ACC112 (cell line): ENCODE measurements around the gene FANCF.

Source experiments
- H2AFZ ChIP-seq: fragments of 200-600 bp; sonication (generic); one replicate; pipeline ENCODE4 v1.6.0; 2017; ENCODE audit warnings: antibody characterized with exemption, low read length; ENCODE audit not compliant: unreplicated experiment
- H3K27ac ChIP-seq: fragments of 200-600 bp; sonication (generic); 2 replicates; pipeline ENCODE4 v1.5.1; 2014; ENCODE audit warnings: low read depth, mild to moderate bottlenecking, antibody characterized with exemption, low read length, moderate library complexity
- H3K27me3 ChIP-seq: fragments of 200-600 bp; sonication (generic); 2 replicates; pipeline ENCODE4 v1.6.1; 2014; ENCODE audit warnings: mild to moderate bottlenecking, antibody characterized with exemption, low read length, moderate library complexity, mixed read lengths; ENCODE audit not compliant: insufficient read depth
- H3K36me3 ChIP-seq: fragments of 200-600 bp; sonication (generic); 2 replicates; pipeline ENCODE4 v1.6.1; 2016; ENCODE audit warnings: mild to moderate bottlenecking, antibody characterized with exemption, low read length, moderate library complexity, mixed read lengths; ENCODE audit not compliant: insufficient read depth
- H3K4me1 ChIP-seq: fragments of 200-600 bp; sonication (generic); one replicate; pipeline ENCODE4 v1.6.1; 2016; ENCODE audit warnings: low read length, mixed read lengths; ENCODE audit not compliant: insufficient read depth, unreplicated experiment, control insufficient read depth
- H3K4me3 ChIP-seq: fragments of 200-600 bp; sonication (generic); 2 replicates; pipeline ENCODE4 v1.5.1; 2014; ENCODE audit warnings: mild to moderate bottlenecking, low read depth, low read length
- H3K79me2 ChIP-seq: fragments of 200-600 bp; sonication (generic); one replicate; pipeline ENCODE4 v1.6.0; 2016; ENCODE audit warnings: low read length; ENCODE audit not compliant: control insufficient read depth, unreplicated experiment, insufficient read depth

Gene FANCF, protein sequence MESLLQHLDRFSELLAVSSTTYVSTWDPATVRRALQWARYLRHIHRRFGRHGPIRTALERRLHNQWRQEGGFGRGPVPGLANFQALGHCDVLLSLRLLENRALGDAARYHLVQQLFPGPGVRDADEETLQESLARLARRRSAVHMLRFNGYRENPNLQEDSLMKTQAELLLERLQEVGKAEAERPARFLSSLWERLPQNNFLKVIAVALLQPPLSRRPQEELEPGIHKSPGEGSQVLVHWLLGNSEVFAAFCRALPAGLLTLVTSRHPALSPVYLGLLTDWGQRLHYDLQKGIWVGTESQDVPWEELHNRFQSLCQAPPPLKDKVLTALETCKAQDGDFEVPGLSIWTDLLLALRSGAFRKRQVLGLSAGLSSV

DNA sequence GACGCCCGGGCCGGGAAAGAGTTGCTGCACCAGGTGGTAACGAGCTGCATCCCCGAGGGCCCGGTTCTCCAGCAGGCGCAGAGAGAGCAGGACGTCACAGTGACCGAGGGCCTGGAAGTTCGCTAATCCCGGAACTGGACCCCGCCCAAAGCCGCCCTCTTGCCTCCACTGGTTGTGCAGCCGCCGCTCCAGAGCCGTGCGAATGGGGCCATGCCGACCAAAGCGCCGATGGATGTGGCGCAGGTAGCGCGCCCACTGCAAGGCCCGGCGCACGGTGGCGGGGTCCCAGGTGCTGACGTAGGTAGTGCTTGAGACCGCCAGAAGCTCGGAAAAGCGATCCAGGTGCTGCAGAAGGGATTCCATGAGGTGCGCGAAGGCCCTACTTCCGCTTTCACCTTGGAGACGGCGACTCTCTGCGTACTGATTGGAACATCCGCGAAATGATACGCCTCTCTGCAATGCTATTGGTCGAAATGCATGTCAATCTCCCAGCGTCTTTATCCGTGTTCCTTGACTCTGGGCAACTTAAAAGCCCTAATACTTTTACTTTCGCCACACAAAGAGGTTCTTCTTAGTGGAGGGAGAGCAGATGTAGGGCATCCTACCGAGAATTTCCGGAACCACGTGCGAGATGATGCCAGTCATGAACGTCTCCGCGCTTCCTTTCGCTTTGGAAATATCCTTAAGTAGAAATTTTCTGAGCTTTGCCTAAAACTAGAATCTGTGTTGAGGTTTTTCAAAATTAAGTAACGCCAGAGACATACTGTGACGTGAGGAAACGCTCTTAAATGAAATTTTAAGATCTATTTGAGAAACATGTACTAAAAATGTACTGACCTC lies at the start of gene FANCF:
FANCF (minus strand) TSS at position 376 of the 840 bp plus-strand sequence; CDS start at position 363, 13 bp downstream.
- H3K36me3 ChIP-seq: no peaks in the 10 kb centered on the region
- H3K4me3 ChIP-seq: peak within 1 kb of the TSS; percentile 88
- H3K27ac ChIP-seq: peak within 1 kb of the TSS; percentile 77
- H3K27me3 ChIP-seq: no peaks in the 10 kb centered on the region
- H2AFZ ChIP-seq: peak within 1 kb of the TSS; percentile 76
- H3K79me2 ChIP-seq: peaks cover 7% of the 10 kb centered on the region
- no peaks in the 10 kb centered on the region for H3K4me1 ChIP-seq

DNA sequence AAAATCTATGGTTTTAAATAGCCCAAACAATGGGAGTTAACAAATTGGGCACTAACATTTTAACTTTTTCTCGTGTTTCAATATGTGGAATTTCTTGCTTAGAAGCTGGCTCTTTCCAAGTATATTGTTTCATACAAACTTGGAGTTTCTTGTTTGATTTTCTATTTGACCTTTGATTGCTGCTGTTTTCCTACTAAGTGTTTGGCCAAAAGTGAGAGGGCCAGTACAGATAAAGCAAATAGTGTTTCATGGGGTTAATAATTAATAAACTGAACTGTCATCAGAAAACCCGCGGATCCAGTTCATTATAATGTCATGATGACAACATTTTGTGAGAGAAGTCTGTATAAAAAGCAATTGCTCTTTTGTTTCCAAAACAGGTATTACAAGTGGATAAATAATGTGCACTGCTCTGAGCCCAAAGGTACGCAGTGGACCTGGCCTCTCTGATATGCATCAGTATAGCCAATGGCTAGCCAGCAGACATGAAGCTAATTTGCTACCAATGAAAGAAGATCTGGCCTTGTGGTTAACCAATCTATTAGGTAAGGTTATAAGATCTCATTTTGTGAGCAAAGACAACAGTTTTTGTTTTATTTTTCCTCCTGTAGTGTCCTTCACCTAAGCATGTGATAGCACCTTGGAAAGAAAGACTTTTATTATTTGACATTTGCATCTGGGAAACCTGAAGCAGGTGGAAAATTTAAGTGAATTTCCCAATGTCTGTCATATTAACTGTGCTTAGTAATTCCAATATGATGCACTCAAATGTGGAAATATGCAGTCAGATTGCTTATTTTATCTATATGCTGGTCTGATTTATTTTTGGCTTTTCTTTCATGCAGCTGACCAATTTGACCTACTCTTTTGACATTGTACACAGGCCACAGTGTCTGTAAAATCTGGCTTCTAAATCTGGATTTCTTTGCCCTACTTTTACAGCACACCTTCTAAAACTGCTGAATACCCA lies 49.1 kb upstream of the FANCF start:
- no peak overlapping the region for H3K27ac ChIP-seq

DNA sequence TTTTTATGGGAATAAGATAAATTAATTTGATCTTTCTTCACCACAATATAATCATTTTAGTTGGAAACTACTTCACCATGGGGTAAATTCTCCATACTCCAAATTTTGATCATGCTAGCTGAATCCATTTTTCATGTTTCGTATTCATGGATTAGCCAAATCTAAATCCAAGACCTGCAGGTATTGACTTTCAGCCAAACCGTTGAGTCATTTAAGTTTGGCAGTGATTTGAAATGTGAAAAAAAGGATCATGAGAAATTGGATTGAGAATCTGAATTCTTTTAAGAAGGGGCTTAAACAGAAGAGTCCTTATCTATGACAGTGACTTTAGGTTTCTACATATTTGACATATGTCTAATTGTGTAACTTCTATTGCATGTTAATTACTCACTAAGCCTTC lies 46.1 kb upstream of the FANCF start:
- no peaks in the 10 kb centered on the region for H3K4me1 ChIP-seq
- peaks cover 93% of the 10 kb centered on the region for H3K27me3 ChIP-seq
- no peak overlapping the region for H3K27ac ChIP-seq
- H3K79me2 ChIP-seq: no peaks in the 10 kb centered on the region
- H2AFZ ChIP-seq: no peak overlapping the region
- no peak overlapping the region for H3K4me3 ChIP-seq
- no peaks in the 10 kb centered on the region for H3K36me3 ChIP-seq

More for the DNA sequence above, 49.1 kb upstream of the FANCF start:
- Histone ChIP-seq H2AFZ (no peak overlapping the region), H3K4me1 (no peaks in the 10 kb centered on the region), H3K36me3 (no peaks in the 10 kb centered on the region), H3K79me2 (no peaks in the 10 kb centered on the region), H3K27me3 (peaks cover 79% of the 10 kb centered on the region), H3K4me3 (no peak overlapping the region)

DNA sequence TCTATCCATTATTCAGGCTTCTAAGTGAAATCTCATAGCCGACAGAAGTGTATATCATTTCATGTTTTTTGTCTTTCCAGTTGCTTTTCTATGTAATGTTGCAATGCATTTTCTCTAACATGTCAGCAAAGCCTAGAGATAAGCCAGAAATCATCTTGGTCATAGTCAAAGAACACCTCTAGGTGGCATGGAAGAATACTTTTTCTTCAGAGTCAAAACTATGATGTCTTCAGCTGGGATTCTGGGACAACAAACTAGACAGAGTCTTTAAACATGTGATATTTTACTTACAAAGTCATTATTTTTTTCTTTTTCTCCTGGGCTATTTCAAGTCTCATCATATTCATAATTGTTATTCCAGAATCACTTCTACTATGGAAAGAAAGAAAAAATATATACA lies 45.2 kb upstream of the FANCF start:
- Histone ChIP-seq H3K4me3 (no peak overlapping the region), H3K36me3 (no peaks in the 10 kb centered on the region), H3K27ac (no peak overlapping the region), H3K79me2 (no peaks in the 10 kb centered on the region), H3K27me3 (peaks cover 96% of the 10 kb centered on the region), H3K4me1 (peaks cover 5% of the 10 kb centered on the region), H2AFZ (no peak overlapping the region)

DNA sequence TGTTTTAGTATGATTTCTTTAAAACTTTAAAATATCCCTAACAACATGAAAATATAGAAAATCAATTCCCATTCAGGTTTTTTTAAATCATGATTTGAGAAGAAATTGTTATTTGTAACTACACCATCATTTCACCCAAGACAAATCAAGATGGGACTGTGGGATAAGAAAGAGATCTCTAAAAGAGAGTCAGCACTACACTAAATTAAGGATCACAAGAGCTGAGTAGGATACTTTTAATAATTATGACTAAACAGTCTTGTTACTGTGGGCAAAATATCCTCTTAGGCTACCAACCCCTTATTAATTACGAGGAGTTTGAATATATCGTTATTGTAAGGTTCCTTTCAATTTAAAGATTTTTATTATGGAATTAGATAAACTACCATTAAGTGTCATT lies 43.7 kb upstream of the FANCF start:
- H3K4me1 ChIP-seq: peaks cover 5% of the 10 kb centered on the region
- no peaks in the 10 kb centered on the region for H3K79me2 ChIP-seq
- H2AFZ ChIP-seq: no peak overlapping the region
- no peaks in the 10 kb centered on the region for H3K36me3 ChIP-seq
- peaks cover 97% of the 10 kb centered on the region for H3K27me3 ChIP-seq
- H3K4me3 ChIP-seq: no peak overlapping the region
- no peak overlapping the region for H3K27ac ChIP-seq

DNA sequence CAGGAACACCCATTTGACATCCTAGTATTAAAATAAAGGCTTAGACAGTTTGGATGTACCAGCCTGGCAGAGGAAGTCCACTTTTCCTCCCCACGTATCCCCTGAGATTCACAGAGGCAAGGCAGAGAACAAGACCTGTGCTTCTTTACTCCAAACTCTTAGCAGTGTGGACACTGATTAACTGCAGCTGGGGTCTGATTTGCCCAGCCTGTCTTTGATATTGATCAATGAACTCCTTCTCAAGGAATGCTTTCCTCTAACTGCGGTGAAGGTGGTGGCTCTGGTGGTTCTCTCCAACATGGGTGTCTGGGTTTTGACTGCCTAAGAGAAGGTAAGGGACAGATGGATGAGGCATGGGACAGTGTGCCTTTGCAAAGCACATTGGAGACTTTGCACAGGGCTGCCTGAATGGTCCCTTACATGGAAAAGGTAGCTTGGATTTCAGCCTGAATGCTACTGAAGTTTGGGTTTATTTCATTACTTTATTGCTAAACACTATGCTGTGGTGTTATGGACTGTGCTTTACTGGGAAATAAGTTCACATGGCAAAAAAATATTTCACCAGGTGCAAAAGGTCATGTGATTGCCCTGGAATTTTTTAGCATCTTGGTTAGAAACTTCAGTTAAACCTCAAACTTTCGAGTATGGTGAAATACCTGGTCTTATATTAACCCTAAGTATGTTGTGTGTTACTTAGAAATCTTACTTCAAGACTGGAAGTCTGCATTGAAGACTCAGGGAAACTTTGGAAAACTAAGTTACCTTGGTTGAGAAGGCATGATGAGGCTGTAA lies 42.6 kb upstream of the FANCF start:
- H3K36me3 ChIP-seq: no peaks in the 10 kb centered on the region
- no peak overlapping the region for H3K27ac ChIP-seq
- no peak overlapping the region for H3K4me3 ChIP-seq
- peaks cover 5% of the 10 kb centered on the region for H3K4me1 ChIP-seq
- H3K27me3 ChIP-seq: peaks cover 93% of the 10 kb centered on the region
- no peak overlapping the region for H2AFZ ChIP-seq
- no peaks in the 10 kb centered on the region for H3K79me2 ChIP-seq

DNA sequence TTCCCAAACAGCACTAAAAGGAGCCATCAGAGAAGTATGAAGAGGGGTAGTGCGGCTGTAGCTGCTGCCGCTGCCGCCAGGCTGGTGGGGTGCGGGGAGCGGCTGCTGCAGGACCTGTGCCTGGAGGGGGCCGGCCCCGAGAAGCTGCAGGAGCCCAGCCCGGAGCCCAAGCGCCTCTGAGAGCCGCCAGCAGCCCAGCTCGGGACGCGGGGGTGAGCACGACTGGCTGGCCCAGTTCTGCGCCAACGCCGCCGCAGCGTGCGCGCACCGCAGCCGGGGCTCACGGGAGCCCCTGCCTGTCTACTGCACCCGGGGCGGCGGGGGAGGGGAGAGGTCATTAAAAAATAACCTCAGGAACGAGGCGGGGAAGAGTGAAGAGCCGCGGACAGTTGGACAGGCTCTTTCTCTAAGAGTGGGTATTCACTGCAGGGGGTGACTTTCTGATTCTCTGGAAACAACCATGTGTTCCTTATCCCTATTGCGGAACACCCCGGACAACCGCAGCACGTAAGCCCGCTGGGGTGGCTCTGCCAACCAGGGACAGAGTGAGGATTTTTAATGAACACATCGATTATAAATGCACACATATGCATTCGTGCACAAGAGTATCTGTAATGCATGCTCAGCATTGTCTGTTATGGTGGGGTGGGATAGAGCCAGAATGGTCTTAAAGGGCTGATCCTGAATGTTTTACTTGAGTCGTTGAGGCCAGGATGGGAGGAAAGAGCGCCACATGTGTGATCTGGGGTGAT lies 41.2 kb upstream of the FANCF start:
- H3K27ac ChIP-seq: no peak overlapping the region
- H3K36me3 ChIP-seq: no peaks in the 10 kb centered on the region
- peaks cover 81% of the 10 kb centered on the region for H3K27me3 ChIP-seq
- H2AFZ ChIP-seq: no peak overlapping the region
- H3K4me3 ChIP-seq: peak overlapping the region; percentile 69
- peaks cover 5% of the 10 kb centered on the region for H3K4me1 ChIP-seq
- no peaks in the 10 kb centered on the region for H3K79me2 ChIP-seq

DNA sequence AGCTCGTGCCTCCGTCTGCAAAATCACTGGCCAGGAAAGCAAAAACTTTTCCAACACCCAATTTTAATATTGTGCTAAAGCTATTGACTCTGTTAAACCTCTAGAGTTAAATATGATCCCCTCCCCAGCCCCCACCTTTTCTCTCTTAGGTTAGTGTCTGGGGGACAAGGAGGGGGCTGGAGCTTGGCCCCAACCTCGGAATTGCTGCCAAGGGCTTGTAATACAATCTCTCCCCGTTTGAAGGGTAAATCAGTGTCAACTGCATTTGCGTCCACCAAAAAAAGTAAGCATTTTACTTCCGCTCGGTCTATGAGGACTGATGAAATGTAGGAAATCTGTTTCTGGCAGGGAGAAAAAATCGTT lies 40.7 kb upstream of the FANCF start, which contains the start of gene GAS2:
GAS2 (plus strand) TSS at position 287 of the 363 bp plus-strand sequence. CDS start 8,259 bp downstream, outside the sequence.
- H3K79me2 ChIP-seq: no peaks in the 10 kb centered on the region
- peak within 1 kb of the TSS; percentile 69 for H3K4me3 ChIP-seq
- no peak within 1 kb of the TSS for H3K27ac ChIP-seq
- no peak within 1 kb of the TSS for H2AFZ ChIP-seq
- H3K36me3 ChIP-seq: no peaks in the 10 kb centered on the region
- H3K27me3 ChIP-seq: peaks cover 75% of the 10 kb centered on the region
- peaks cover 5% of the 10 kb centered on the region for H3K4me1 ChIP-seq

DNA sequence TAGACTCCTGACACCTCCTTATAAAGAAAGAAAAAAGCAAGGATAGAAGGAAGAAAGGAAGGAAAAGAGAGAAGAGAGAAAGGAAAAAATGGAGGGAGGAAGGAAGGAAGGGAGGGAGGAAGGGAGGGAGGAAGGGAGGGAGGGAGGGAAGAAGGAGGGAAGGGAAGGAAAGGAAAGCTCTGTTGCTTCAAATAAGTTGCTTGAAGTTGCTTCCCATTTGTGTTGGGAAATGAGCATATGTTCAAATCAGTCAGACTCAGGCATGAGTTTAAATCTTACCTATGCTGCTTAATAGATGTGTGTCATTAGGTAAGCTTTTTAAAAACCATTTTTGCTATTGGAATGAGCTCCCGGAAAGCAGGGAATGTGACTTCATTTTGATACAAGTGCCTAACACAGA lies 34.2 kb upstream of the FANCF start:
- no peaks in the 10 kb centered on the region for H3K79me2 ChIP-seq
- H3K4me1 ChIP-seq: no peaks in the 10 kb centered on the region

More for the DNA sequence above, 34.2 kb upstream of the FANCF start:
- no peak overlapping the region for H3K27ac ChIP-seq
- H3K27me3 ChIP-seq: peaks cover 22% of the 10 kb centered on the region
- H3K4me3 ChIP-seq: no peak overlapping the region
- no peak overlapping the region for H2AFZ ChIP-seq
- H3K36me3 ChIP-seq: no peaks in the 10 kb centered on the region
